Colonic mucosa (tissue), 4 donors: ENCODE data around the gene CADM1. TPM values are rescaled to one million over a fixed set of nuclear protein-coding genes. Genes with fewer than 3 reads are reported as not detected.

Experiments used
- DNase-seq: peaks from one replicate; pipeline ENCODE4 v3.0.0-alpha.2; 2020
- H3K27ac ChIP-seq: fragments of 200-600 bp; one replicate; pipeline ENCODE4 v1.8.0; 2021
- H3K27me3 ChIP-seq: fragments of 200-600 bp; one replicate; pipeline ENCODE4 v1.8.0; 2021
- H3K36me3 ChIP-seq: fragments of 200-600 bp; one replicate; pipeline ENCODE4 v1.8.0; 2021
- H3K4me1 ChIP-seq: fragments of 200-600 bp; one replicate; pipeline ENCODE4 v1.8.0; 2021; ENCODE audit warnings: mild to moderate bottlenecking
- H3K4me3 ChIP-seq: fragments of 200-600 bp; one replicate; pipeline ENCODE4 v1.8.0; 2021
- H3K9ac ChIP-seq, 2 donors: one replicate each; pipeline ENCODE4 v1.7.0; 2013; ENCODE audit warnings: control low read depth in 2 of 2, low read depth in 2 of 2, low read length in 2 of 2
- H3K9me3 ChIP-seq: fragments of 200-600 bp; one replicate; pipeline ENCODE4 v1.8.0; 2021
- CTCF ChIP-seq: fragments of 200-600 bp; IDR thresholded peaks from one replicate; pipeline ENCODE4 v1.8.0; 2022; ENCODE audit warnings: antibody characterized with exemption, mild to moderate bottlenecking
- intact Hi-C: fragments of 100-400 bp; cut with DNase I; formaldehyde crosslinking; loops from one replicate; pipeline ENCODE4 v1.14.1; 2022
- total RNA-seq, 2 donors: library from RNA; stranded (reverse); fragmentation: NEBNext Ultra II Directional in 1 of 2; extraction: Animal tissue kit (Norgen Biotek cat#: 25700) in 1 of 2; gene quantifications; one replicate each; pipeline ENCODE4 v1.2.1, GENCODE V29; 2021
- donor health status: healthy.
- donor health status: DM: no; HTN: no; CAD: no.
- donor health status: DM: no; HTN: no; CAD: no.

The CADM1 gene
- total RNA-seq, 2 donors from 2014 or later = 5.2 to 6.4 TPM

DNA sequence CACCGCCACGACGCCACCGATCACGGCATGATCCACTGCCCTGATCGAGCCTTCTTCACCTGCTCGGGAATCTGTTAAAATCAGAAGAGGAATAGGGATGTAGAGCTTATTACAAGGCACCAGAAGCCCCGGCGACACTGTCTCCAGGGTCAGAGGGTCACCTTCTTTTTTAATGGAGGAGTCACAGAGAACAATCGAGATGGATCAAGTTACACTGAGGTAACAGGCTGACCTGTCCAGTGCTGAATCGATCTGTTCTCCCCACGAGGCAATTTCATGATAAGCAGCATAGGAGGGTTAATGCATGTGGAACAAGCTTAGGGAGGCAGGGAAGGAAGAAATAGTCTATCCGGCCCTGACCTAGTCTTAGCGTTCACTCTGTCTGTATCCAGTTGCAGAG is 325.5 kb downstream of the CADM1 start:
- no peak for DNase-seq
- intact Hi-C loops = no loop called here

DNA sequence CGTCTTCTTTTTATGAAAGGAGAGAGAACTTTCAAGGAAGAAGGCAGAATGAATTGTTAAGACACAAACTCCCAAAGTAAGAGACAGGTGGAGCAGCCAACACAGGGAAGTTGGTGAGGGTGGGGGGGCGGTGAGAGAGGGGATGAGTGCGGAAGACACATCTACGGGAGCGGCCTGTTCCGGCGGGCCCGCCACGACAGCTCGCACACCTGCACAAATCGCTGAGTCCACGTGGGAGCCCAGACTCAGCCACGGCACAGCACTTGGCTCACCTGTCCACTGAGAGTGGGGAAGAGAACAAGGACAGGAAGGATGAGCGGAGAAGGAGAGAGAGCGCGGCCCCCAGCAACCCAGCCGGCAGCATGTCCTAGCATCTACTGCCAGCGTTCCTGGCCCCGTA is 331.1 kb downstream of the CADM1 start:
- H3K36me3 ChIP-seq = no peaks in the 10 kb centered on the region
- no peaks in the 10 kb centered on the region for H3K9me3 ChIP-seq
- no peaks in the 10 kb centered on the region for H3K27me3 ChIP-seq
- TF ChIP-seq CTCF = no peak
- no peak for DNase-seq
- no peak overlapping the region for H3K4me3 ChIP-seq
- H3K9ac ChIP-seq = no peak overlapping the region
- intact Hi-C loops = no loop called here
- no peaks in the 10 kb centered on the region for H3K4me1 ChIP-seq
- H3K27ac ChIP-seq = no peak overlapping the region

More for the DNA sequence above, 325.5 kb downstream of the CADM1 start:
- Histone ChIP-seq H3K27ac (no peak overlapping the region), H3K4me3 (no peak overlapping the region), H3K27me3 (no peaks in the 10 kb centered on the region), H3K9me3 (no peaks in the 10 kb centered on the region), H3K4me1 (no peaks in the 10 kb centered on the region), H3K9ac (no peak overlapping the region), H3K36me3 (no peaks in the 10 kb centered on the region)
- TF ChIP-seq CTCF = no peak

DNA sequence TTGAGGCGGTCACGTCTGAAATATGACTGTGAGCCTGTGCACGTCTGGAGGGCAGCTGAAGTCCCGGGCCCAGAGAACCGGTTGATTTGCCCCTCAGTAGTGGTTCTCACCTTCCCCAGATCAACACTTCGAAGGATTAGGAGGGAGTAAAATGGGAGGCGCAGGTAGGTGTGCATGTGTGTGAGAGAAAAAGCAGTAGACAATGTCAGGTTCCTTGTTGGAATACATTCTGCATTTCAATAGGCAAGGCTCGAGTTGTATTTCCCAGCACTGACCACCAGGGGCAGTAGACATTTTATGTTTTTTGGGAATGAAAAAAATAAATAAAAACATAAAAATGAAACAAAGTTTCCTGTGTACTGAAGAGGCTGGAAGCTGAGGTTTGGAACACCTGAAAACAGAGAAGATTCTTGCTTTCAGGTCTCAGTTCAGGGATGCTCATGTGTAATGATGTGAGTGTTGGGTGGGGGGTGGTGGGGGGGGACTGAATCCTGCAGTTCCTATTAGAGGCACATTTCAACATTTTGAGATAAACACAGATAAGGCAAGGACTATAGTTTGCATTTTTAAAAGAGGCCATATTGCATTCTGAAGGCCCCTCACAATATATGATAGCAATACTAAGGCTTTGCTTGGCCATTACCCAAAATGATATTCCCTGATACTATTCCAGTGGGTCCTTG is 333.9 kb downstream of the CADM1 start:
- TF ChIP-seq CTCF = peak; percentile 80
- Histone ChIP-seq H3K9ac (no peak overlapping the region), H3K4me3 (no peak overlapping the region), H3K36me3 (no peaks in the 10 kb centered on the region), H3K9me3 (no peaks in the 10 kb centered on the region), H3K27ac (no peak overlapping the region), H3K4me1 (no peaks in the 10 kb centered on the region), H3K27me3 (no peaks in the 10 kb centered on the region)
- intact Hi-C loops = no loop called here
- DNase-seq = peak; percentile 47

DNA sequence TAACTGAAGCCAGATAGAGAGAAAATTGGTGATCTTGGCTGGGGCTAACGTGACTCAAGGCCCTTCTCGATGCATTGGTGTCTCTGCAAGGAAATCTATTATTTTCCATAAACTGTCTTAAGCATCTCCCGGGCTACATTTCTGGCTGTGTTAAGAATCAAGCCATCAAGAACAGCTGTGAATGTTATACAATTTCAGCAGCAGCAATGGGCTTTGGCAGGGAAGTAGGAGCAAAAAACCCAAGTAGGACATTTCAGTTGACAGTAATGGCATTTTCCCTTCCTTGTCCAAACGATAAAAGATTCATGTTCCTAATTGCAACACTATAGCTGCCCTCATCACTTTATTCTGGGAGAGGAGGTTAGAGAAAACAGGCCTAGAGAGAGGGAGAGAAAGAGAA is 335.0 kb downstream of the CADM1 start:
- intact Hi-C loops = no loop called here
- Histone ChIP-seq H3K4me3 (no peak overlapping the region), H3K27me3 (no peaks in the 10 kb centered on the region), H3K27ac (no peak overlapping the region), H3K4me1 (no peaks in the 10 kb centered on the region), H3K9ac (no peak overlapping the region), H3K36me3 (no peaks in the 10 kb centered on the region), H3K9me3 (no peaks in the 10 kb centered on the region)
- no peak for DNase-seq
- TF ChIP-seq CTCF = no peak

- H3K9me3 ChIP-seq = no peaks in the 10 kb centered on the region
- H3K9ac ChIP-seq = no peak overlapping the region
- intact Hi-C loops = no loop called here
- H3K4me1 ChIP-seq = no peaks in the 10 kb centered on the region
- no peak overlapping the region for H3K27ac ChIP-seq
- no peak overlapping the region for H3K4me3 ChIP-seq
- no peaks in the 10 kb centered on the region for H3K36me3 ChIP-seq
- no peaks in the 10 kb centered on the region for H3K27me3 ChIP-seq
- no peak for DNase-seq
- TF ChIP-seq CTCF = no peak
Measured at GRCh38 chr11:115168686-115169085, 335.5 kb downstream of the CADM1 start.
